ENCODE data around the gene SEC14L5. TPM values are rescaled to one million over a fixed set of nuclear protein-coding genes. Genes with fewer than 3 reads are reported as not detected.
"Not testable (repeated sequence)": the region's sequence is repeated elsewhere in the genome, so short reads cannot be mapped to it uniquely, and the experiment has no call there.

SEC14L5 gene
- total RNA-seq, 1 experiment from 2014 or later, result not detected

DNA sequence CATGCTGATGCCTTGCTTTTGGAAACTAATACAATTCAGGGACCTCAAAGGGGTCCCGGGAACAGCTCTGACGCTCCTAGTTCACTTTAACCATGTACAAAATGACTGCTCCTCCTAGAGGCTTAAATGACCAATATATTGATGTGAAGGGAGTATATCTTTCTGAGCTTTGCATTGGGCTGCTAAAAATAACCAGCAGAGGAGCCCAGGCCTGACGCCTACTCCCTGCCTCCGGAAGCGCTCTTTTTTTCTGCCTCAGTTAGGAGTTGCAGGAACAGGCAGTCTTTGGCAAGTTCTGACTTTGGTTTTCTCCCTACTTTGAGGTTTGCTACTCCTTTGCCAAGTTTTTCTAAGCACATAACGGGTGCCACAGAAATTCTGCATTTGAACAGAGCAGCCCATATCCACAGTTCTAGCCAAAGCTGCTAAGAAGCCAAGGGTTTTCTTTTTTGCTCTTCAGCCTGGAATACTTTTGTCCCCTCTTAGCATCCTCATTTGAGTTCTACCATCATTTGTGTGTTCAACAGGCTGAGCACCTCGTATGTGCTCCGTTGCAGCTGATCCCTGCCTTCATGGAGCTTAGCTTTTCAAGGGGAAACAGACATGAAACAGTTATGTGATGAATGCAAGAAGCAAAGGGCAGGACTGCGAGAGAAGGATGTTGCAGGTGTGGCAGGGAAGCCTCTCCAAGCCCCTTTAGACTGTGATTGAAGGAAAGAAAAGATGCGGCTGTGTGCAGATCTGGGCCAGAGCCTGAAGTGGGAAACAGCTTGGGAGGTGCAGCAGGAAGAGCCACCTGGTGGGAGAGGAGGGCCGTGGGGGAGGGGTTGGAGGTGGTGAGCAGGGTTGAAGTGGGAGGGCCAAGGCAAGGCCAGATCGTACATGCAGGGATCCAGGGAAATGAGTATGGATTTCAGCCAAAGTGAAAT lies 78.4 kb downstream of the SEC14L5 start:
- DNase-seq (ENCODE audit: low read depth), result no peak

GRCh38 chr16:5040451-5040850 lies 82.3 kb downstream of the SEC14L5 start:
- DNase-seq (ENCODE audit: low read depth), result no peak

DNA sequence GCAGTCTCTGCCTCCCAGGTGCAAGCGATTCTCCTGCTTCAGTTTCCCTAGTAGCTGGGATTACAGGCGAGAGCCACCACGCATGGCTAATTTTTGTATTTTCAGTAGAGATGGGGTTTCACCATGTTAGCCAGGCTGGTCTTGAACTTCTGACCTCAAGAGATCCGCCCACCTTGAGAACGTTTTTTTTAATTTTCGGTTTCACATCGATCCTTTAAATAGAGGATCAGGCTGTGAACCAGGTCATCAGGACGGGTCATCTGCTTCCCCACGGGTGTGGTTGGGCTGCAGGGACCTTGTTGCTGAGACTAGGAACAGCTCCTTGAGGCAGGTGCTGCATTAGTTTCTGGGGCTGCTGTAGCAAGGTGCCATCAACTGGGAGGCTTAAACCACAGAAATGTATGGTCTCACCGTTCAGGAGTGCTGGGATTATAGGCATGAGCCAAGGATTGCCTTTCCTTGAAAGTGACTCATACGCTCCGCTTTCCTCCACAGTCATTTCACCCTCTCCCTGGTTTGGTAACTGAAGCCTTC lies 83.5 kb downstream of the SEC14L5 start:
- peak; percentile 43 for DNase-seq (ENCODE audit: low read depth)

- peak; percentile 41 for DNase-seq (ENCODE audit: low read depth)
These were observed 84.5 kb downstream of the SEC14L5 start for GRCh38 chr16:5042574-5043171.

GRCh38 chr16:5044011-5044540 lies 85.9 kb downstream of the SEC14L5 start:
- no peak for DNase-seq (ENCODE audit: low read depth)

GRCh38 chr16:5044581-5044980 lies 86.5 kb downstream of the SEC14L5 start:
- DNase-seq (ENCODE audit: low read depth), result not testable (repeated sequence)

GRCh38 chr16:5045499-5046115 lies 87.5 kb downstream of the SEC14L5 start:
- DNase-seq (ENCODE audit: low read depth), result no peak

DNA sequence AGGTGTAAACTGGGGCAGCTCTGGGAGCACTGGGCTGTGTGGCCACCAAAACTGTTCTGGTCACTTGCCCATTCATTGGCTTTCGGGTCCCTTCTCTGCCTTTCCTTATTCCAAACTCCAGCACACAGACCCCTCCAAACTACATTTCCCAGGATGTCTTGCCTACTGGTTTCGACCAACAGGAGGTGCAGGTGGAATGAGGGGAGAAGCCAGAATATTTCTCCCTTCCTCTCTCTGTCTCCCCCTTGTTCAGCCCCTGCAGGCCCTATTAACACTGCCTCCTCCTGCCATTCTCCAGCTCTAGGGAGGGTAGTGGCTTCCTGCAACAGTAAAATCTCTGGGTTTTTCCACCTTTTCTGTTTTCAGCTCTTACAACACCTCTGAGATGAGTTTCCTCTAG lies 88.8 kb downstream of the SEC14L5 start:
- DNase-seq (ENCODE audit: low read depth), result no peak

DNA sequence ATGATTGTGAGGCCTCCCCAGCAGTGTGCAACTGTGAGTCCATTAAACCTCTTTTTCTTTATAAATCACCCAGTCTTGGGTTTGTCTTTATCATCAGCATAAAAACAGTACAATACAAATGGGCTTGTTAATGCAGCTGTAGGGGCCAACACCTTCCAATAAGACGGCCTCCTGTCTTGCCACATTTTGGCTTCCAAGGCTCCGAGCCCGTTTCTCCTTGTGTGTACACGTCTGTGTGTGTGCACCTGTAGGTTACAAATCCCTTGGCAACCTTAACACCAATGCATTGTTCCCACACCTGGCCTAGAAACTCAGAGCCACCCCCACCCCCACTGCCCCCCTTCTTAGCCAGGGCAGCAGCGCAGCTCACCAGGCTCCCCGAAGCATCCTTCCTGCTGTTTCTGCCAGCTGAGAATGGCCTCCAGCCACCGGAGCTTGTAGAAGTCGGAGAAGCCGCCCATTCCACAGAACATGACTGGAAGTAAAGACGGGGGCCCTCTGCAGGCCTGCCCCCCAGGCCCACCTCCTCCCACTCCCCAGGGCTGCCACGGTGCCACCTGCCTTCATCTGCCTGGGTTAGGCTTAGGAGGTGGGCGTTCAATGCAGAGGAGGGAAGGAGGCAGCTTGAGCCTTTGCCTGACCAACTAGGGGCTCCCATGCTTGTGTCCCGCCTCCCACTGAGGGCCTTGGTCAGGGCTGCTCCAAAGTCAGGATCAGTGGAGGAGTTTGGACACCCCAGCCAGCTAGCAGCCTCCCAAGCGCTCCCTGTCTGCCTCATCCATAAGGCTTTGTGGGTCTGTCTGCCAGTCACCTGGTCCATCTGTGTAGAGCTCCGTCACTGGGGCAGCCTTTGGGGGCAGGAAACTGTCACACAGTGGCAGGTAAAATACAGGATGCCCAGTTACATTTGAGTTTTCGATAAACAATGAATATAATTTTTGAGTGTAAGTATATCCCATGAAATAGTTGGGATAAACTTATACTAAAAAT lies 97.0 kb downstream of the SEC14L5 start:
- no peak for DNase-seq (ENCODE audit: low read depth)

DNA sequence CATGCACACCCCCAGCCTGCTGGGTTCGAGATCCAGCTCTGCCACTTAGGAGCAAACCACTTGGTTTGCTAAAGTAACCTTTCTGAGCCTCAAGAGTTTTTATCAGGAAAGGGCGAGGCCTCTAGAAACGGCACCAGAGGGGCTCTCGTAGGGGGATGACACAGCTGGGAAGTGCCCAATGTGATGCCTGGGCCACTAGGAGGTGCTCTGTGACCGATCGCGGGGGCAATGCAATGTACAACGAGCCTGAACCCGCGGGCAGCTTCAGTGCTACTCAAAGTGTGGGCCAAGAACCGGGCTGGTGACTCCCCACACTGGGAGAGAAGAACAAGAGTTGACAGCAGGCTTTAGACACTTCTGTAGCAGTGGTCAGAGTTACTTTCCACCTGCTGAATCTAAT lies 98.2 kb downstream of the SEC14L5 start:
- DNase-seq (ENCODE audit: low read depth), result no peak

- DNase-seq (ENCODE audit: low read depth), result no peak
These were observed 100.3 kb downstream of the SEC14L5 start for GRCh38 chr16:5058476-5058875.

DNA sequence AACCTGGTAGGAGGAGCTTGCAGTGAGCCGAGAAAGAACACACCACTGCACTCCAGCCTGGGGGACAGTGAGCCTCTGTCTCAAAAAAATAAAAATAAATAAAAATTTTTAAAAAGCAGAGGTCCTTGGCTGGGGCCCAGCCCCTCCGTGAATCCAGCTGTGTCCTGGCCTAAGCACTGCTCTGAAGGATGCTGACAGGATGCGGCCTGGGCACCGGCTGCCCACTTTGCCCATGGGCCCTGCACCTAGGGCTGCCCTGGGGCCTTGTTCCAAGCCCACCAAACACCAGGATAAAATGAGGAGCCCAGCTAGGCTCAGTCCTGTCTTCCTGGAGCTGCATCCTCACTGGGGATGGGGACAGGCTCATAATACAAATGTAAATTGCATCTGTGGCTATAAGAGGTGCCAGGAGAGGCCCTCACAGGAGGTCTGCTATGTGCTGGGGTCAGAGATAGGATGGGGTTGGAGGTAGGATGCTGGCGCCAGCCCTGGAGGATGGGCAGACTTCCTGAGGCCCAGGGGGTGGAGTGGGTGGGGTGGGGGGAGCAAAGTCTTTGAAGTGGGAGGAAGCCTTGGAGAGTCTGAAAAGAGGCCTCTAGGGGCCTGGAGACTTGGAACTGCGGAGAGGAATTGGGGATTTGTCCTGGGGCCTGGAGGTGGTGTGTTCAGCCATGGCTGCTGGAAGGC lies 101.4 kb downstream of the SEC14L5 start:
- DNase-seq (ENCODE audit: low read depth), result no peak

DNA sequence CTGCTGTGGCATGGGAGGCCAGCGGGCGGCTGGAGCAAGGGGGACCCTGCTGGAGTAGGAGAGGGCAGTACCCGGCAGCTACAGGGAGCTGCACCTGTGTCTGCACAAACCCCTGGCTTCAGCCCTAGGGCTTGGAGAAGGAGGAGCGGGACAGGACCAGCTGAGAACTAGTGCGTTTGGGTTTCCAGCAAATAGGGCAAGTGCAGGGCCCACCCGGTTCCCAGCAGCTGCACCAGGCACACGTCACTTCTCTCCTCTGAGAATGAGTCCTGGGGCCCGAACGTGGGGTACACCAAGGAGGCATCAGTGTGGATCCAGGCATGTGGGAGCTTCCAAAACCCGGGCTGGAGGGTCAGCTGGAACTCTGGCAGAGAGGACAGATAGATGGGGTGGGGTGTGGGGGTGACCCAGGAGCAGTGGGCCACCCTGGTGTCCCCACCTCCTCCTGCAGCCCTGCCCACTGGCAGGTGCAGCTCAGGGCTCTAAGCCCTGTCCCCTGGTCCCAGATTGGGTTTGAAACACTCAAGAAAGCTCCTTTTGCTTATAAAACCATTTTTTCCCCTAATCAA lies 102.0 kb downstream of the SEC14L5 start:
- DNase-seq (ENCODE audit: low read depth), result no peak

- DNase-seq (ENCODE audit: low read depth), result no peak
These were observed 103.9 kb downstream of the SEC14L5 start for GRCh38 chr16:5062051-5062450.

DNA sequence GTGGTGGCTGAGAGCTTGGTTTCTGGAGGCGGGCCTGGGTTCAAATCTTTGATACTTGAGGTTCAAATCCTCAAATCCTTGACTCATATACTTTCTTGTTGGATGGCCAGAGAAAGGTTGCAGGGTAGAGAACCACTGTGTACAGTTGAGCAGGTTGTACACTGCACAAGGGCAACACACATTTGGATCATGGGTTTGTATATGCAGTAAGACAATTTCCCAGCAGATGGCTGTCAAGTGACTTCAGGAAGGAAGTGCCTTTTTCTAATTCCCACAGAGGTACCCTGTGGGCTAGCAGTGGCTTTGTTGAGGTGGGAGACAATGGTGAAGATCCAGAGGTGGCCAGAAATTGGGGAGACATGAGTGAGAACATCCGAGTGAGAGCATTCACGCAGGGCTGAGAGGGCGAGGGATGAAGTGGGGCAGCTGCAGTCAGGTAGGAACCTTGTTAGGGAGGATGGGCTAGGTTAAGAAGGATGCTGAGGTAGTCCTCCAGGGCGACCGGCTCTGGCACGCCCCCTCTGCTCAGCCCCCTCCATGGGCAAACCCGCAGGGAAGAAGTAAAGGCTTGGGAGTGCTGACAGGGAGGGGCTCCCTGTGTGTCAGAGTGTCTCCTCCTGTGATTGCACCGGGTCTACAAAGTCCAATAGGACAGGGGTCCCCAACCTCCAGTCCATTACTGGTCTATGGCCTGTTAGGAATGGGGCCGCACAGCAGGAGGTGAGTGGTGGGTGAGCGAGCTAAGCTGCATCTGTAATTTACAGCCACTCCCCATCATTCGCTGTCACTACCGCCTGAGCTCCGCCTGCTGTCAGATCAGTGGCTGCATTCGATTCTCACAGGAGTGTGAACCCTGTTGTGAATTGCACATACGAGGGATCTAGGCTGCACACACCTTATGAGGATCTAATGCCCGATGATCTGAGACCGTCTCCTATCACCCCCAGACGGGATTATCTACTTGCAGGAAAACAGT lies 104.9 kb downstream of the SEC14L5 start:
- no peak for DNase-seq (ENCODE audit: low read depth)

- DNase-seq (ENCODE audit: low read depth), result peak; percentile 10
These were observed 106.8 kb downstream of the SEC14L5 start for GRCh38 chr16:5064915-5065314.

DNA sequence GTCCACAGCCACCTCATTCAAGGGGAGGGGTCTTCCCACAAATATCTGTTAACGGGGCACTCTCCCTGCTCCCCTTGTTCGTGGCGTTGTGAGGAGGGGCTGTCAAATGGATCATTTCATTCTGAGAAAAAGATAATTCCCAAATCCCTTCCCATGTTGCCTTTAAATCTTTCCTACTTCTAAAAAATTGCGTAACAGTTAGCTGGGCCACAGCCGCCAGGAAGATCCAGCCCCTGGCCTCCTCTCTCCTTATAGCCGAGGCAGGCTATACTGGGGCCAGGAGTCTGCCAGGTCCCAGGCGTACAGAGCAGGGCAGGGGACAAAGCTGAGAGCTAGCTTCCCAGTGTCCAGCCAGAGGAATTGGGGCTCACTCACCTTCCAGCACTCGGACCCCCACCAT lies 107.2 kb downstream of the SEC14L5 start:
- DNase-seq (ENCODE audit: low read depth), result no peak

GRCh38 chr16:5065813-5066212 lies 107.7 kb downstream of the SEC14L5 start, which contains the start of gene C16orf89:
Gene C16orf89 (minus strand): TSS chr16:5065956. CDS start chr16:5065908, 48 bp downstream.
- DNase-seq (ENCODE audit: low read depth), result no peak
